ENCODE results near the gene BCAS3.

The BCAS3 gene

GRCh38 chr17:61276806-61277205 lies 599.2 kb downstream of the BCAS3 start:
- no peak for DNase-seq

GRCh38 chr17:61279476-61280145 lies 602.0 kb downstream of the BCAS3 start:
- DNase-seq: no peak

- no peak for DNase-seq
Observed at GRCh38 chr17:61280338-61280737, 602.7 kb downstream of the BCAS3 start.

GRCh38 chr17:61280851-61281250 lies 603.2 kb downstream of the BCAS3 start:
- no peak for DNase-seq

- DNase-seq: no peak
Observed at GRCh38 chr17:61282377-61282776, 604.7 kb downstream of the BCAS3 start.

GRCh38 chr17:61283043-61283442 lies 605.4 kb downstream of the BCAS3 start:
- DNase-seq: no peak

GRCh38 chr17:61284174-61284573 lies 606.5 kb downstream of the BCAS3 start:
- DNase-seq: no peak

GRCh38 chr17:61284746-61285145 lies 607.1 kb downstream of the BCAS3 start:
- DNase-seq: no peak

- no peak for DNase-seq
Observed at GRCh38 chr17:61285526-61286320, 608.1 kb downstream of the BCAS3 start.

GRCh38 chr17:61286449-61286848 lies 608.8 kb downstream of the BCAS3 start:
- no peak for DNase-seq

GRCh38 chr17:61289408-61290385 lies 612.0 kb downstream of the BCAS3 start:
- DNase-seq: no peak

GRCh38 chr17:61291451-61292285 lies 614.0 kb downstream of the BCAS3 start:
- DNase-seq: no peak

GRCh38 chr17:61294286-61294685 lies 616.6 kb downstream of the BCAS3 start:
- DNase-seq: no peak

- DNase-seq: no peak
Observed at GRCh38 chr17:61294777-61295176, 617.1 kb downstream of the BCAS3 start.

GRCh38 chr17:61296058-61296457 lies 618.4 kb downstream of the BCAS3 start:
- DNase-seq: no peak

- no peak for DNase-seq
Observed at GRCh38 chr17:61299517-61300513, 622.2 kb downstream of the BCAS3 start.

- no peak for DNase-seq
Observed at GRCh38 chr17:61302953-61303816, 625.5 kb downstream of the BCAS3 start.

- DNase-seq: no peak
Observed at GRCh38 chr17:61303817-61304096, 626.1 kb downstream of the BCAS3 start.

- no peak for DNase-seq
Observed at GRCh38 chr17:61305024-61305423, 627.4 kb downstream of the BCAS3 start.

- DNase-seq: no peak
Observed at GRCh38 chr17:61306003-61306402, 628.4 kb downstream of the BCAS3 start.
